ENCODE results near the gene SCT.

Gene SCT

DNA sequence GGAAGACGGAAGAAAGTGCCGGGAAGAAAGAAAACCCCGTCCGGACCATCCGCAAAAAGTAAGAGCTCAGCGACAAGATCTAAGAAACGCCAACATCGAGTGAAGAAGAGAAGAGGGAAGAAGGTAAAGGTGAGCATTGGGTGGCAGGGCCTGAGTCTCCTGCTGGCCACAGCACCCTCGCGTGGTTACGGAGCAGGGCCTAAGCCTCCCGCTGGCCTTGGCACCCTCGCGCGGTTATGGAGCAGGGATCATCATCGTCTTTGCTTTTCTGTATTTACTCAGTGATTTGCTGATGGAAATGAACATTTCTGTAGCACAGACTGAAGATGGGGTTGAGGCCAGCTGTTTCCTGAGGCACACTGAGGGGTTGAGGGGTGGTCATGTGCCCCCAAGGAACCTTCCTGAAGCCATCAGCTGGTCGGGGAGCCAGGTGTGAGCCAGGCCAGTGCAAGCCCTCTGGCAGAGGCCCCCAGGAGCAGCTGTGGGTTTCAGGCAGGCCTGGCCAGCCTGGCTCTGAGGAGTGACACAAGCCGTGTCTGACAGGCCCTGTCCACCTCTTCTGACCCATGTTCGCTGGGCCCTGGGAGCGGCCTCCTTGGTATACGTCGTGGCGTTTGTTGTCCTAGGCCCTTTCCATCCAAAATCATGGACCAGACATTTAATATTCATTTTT is 25.3 kb downstream of the SCT start:
- TF ChIP-seq RAD21 (IDR thresholded peaks at IDR 0.05; ENCODE audit: low read depth) (no peak), ZBTB7A (IDR thresholded peaks at IDR 0.05; ENCODE audit: low read depth) (no peak), FOXM1 (IDR thresholded peaks at IDR 0.05; ENCODE audit: borderline replicate concordance, low read depth) (no peak), EGR1 (IDR thresholded peaks at IDR 0.05) (no peak)
- TF ChIP-seq, protein P1, sequence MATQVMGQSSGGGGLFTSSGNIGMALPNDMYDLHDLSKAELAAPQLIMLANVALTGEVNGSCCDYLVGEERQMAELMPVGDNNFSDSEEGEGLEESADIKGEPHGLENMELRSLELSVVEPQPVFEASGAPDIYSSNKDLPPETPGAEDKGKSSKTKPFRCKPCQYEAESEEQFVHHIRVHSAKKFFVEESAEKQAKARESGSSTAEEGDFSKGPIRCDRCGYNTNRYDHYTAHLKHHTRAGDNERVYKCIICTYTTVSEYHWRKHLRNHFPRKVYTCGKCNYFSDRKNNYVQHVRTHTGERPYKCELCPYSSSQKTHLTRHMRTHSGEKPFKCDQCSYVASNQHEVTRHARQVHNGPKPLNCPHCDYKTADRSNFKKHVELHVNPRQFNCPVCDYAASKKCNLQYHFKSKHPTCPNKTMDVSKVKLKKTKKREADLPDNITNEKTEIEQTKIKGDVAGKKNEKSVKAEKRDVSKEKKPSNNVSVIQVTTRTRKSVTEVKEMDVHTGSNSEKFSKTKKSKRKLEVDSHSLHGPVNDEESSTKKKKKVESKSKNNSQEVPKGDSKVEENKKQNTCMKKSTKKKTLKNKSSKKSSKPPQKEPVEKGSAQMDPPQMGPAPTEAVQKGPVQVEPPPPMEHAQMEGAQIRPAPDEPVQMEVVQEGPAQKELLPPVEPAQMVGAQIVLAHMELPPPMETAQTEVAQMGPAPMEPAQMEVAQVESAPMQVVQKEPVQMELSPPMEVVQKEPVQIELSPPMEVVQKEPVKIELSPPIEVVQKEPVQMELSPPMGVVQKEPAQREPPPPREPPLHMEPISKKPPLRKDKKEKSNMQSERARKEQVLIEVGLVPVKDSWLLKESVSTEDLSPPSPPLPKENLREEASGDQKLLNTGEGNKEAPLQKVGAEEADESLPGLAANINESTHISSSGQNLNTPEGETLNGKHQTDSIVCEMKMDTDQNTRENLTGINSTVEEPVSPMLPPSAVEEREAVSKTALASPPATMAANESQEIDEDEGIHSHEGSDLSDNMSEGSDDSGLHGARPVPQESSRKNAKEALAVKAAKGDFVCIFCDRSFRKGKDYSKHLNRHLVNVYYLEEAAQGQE (IDR thresholded peaks at IDR 0.05; ENCODE audit: low read depth), result no peak

DNA sequence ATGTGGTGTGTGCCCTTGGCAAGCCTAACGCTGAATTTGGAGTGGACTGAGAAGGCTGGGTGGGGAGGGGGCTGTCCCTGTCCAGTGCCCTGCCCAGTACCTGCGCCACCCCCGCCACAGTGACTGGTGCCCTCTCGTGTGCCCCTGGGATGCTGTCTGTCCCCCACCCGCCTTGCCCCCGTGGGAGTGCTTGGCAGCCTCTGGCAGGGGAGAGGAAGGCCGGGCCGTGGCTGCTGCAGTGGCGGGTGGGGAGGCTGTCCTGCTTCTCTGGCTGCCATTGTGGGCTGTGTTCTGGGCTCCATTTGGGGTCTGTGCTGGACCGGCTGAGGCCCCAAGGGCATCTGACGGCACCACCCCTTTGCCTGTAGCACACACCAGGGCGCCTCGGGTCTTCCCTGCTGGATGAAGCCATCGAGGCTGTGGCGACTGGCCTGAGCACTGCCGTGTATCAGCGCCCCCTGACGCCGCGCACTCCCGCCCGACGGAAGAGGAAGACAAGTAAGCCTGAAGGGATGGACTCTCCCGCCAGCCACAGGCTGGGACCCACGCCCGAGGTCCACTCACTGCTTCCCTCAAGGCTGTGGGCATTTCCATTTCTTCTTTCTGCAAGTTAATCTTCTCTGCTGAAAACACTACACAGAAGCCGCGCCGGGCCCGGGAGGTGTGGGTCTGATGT is 28.8 kb downstream of the SCT start:
- no peak for TF ChIP-seq CREB1 (IDR thresholded peaks at IDR 0.05; ENCODE audit: low read depth)
- TF ChIP-seq ZBTB7A (IDR thresholded peaks at IDR 0.05; ENCODE audit: low read depth), result no peak
- no peak for TF ChIP-seq TAF1 (IDR thresholded peaks at IDR 0.05; ENCODE audit: low read depth)
- TF ChIP-seq TCF12 (IDR thresholded peaks at IDR 0.05; ENCODE audit: low read depth), result no peak
- TF ChIP-seq YY1 (IDR thresholded peaks at IDR 0.05; ENCODE audit: low read depth), result no peak
- TF ChIP-seq NFIC (IDR thresholded peaks at IDR 0.05), result no peak
- no peak for TF ChIP-seq RAD21 (IDR thresholded peaks at IDR 0.05; ENCODE audit: low read depth)
- TF ChIP-seq, protein P1 (IDR thresholded peaks at IDR 0.05; ENCODE audit: low read depth), result no peak
- TF ChIP-seq, protein P2, sequence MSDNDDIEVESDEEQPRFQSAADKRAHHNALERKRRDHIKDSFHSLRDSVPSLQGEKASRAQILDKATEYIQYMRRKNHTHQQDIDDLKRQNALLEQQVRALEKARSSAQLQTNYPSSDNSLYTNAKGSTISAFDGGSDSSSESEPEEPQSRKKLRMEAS (IDR thresholded peaks at IDR 0.05), result no peak
- TF ChIP-seq CEBPB (IDR thresholded peaks at IDR 0.05), result no peak
- TF ChIP-seq, protein P3, sequence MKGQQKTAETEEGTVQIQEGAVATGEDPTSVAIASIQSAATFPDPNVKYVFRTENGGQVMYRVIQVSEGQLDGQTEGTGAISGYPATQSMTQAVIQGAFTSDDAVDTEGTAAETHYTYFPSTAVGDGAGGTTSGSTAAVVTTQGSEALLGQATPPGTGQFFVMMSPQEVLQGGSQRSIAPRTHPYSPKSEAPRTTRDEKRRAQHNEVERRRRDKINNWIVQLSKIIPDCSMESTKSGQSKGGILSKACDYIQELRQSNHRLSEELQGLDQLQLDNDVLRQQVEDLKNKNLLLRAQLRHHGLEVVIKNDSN (IDR thresholded peaks at IDR 0.05), result no peak
- TF ChIP-seq EGR1 (IDR thresholded peaks at IDR 0.05), result no peak
- no peak for TF ChIP-seq FOXM1 (IDR thresholded peaks at IDR 0.05; ENCODE audit: borderline replicate concordance, low read depth)
- no peak for TF ChIP-seq TEAD4 (IDR thresholded peaks at IDR 0.05)

DNA sequence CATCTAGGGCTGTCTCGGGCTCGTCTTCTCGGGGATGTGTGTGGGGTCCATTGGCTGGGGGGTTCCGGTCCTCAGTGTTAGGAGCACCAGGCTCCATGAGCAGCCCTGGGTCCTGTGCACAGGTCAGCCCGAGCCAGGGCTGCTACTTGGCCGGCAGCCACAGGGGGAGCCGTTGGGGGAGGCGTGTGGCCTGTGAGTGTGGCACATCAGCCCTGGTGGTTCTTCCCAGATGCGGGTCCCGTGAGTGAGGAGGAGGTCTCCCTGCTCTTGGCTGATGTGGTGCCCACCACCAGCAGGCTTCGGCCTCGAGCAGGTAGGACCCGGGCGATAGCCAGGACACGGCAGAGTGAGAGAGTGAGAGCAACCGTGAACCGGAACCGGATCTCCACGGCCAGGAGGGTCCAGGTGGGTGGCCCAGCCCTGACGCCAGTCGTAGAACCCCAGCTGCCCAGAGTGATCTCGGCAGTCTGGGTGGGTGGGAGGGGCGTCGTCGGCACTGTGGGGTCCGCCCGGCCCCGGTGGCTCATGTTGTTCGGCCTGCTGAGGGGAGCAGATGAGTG is 29.7 kb downstream of the SCT start:
- TF ChIP-seq TEAD4 (IDR thresholded peaks at IDR 0.05) (no peak), EP300 (IDR thresholded peaks at IDR 0.05; ENCODE audit: borderline replicate concordance) (no peak), EGR1 (IDR thresholded peaks at IDR 0.05) (no peak), NFIC (IDR thresholded peaks at IDR 0.05) (no peak), CREB1 (IDR thresholded peaks at IDR 0.05; ENCODE audit: low read depth) (no peak), ZBTB7A (IDR thresholded peaks at IDR 0.05; ENCODE audit: low read depth) (no peak), TAF1 (IDR thresholded peaks at IDR 0.05; ENCODE audit: low read depth) (no peak), YY1 (IDR thresholded peaks at IDR 0.05; ENCODE audit: low read depth) (no peak), TCF12 (IDR thresholded peaks at IDR 0.05; ENCODE audit: low read depth) (no peak), CEBPB (IDR thresholded peaks at IDR 0.05) (no peak), FOXM1 (IDR thresholded peaks at IDR 0.05; ENCODE audit: borderline replicate concordance, low read depth) (no peak), RAD21 (IDR thresholded peaks at IDR 0.05; ENCODE audit: low read depth) (no peak)
- TF ChIP-seq, protein P3 (IDR thresholded peaks at IDR 0.05), result no peak
- TF ChIP-seq, protein P2 (IDR thresholded peaks at IDR 0.05), result no peak
- TF ChIP-seq, protein P1 (IDR thresholded peaks at IDR 0.05; ENCODE audit: low read depth), result no peak

DNA sequence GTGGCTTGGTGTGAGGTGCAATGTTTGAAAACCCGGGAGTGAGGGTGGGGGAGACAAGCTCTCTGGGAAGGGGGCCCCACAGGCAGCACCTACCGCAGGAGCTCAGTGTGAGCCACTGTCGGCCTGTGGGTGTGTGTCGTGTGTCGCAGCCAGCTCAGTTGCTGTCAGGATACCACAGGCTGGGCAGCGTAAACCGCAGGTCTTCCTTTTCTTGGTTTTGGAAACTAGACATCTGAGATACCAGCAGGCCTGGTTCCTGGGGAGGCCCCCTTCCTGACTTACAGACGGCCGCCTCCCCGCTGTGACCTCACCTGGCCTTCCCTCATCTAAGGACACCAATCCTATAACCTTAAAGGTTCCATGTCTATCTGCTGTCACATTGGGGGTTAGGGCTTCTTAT is 30.6 kb downstream of the SCT start:
- TF ChIP-seq FOXM1 (IDR thresholded peaks at IDR 0.05; ENCODE audit: borderline replicate concordance, low read depth), result no peak
- TF ChIP-seq RAD21 (IDR thresholded peaks at IDR 0.05; ENCODE audit: low read depth), result no peak
- TF ChIP-seq NFIC (IDR thresholded peaks at IDR 0.05), result no peak
- TF ChIP-seq, protein P2 (IDR thresholded peaks at IDR 0.05), result no peak
- TF ChIP-seq ZBTB7A (IDR thresholded peaks at IDR 0.05; ENCODE audit: low read depth), result no peak
- TF ChIP-seq, protein P3 (IDR thresholded peaks at IDR 0.05), result no peak
- TF ChIP-seq, protein P1 (IDR thresholded peaks at IDR 0.05; ENCODE audit: low read depth), result no peak
- TF ChIP-seq YY1 (IDR thresholded peaks at IDR 0.05; ENCODE audit: low read depth), result no peak
- TF ChIP-seq EP300 (IDR thresholded peaks at IDR 0.05; ENCODE audit: borderline replicate concordance), result no peak
- no peak for TF ChIP-seq CEBPB (IDR thresholded peaks at IDR 0.05)

Measured in Ishikawa (cell line).